HL-60/S4 (cell line): Measurements from ENCODE around the gene LOXL1.

Source experiments
- in situ Hi-C: fragments of 300-500 bp; cut with MboI; formaldehyde crosslinking; loops from 2 replicates; pipeline ENCODE4 v1.14.3; 2022; ENCODE audit warnings: low sequenced_read_pairs

Gene LOXL1

DNA sequence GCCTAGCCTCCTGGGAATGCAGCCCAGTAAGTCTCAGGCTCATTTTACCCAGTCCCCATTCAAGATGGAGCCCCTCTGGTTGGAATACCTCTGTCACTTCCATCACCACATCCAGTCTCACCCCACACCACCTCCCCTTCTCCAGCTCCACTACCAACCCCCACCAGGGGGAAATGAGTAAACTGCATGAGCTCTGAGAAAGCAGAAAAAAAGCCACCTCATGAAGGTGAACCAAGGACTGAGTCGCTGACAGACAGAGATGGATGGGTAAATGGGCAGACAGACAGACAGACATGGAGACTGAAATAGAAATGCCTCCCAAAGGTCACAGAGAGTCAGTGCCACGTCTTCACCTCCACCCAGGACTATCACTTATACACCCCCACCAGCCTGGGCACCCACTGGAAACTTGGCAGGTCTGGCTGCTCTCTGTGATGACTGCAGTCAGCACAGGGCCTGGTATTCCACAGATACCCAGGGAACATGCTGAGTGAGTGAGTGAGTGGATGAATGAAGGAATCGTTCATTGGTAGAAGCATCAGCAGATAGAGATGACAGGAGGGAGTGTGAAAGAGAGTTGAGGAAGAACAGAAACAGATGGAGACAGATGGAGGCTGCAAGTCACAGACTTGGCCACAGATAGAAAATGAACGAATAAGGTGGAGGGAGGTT is 4.9 kb upstream of the LOXL1 start:
- in situ Hi-C loops, result no loop called here

DNA sequence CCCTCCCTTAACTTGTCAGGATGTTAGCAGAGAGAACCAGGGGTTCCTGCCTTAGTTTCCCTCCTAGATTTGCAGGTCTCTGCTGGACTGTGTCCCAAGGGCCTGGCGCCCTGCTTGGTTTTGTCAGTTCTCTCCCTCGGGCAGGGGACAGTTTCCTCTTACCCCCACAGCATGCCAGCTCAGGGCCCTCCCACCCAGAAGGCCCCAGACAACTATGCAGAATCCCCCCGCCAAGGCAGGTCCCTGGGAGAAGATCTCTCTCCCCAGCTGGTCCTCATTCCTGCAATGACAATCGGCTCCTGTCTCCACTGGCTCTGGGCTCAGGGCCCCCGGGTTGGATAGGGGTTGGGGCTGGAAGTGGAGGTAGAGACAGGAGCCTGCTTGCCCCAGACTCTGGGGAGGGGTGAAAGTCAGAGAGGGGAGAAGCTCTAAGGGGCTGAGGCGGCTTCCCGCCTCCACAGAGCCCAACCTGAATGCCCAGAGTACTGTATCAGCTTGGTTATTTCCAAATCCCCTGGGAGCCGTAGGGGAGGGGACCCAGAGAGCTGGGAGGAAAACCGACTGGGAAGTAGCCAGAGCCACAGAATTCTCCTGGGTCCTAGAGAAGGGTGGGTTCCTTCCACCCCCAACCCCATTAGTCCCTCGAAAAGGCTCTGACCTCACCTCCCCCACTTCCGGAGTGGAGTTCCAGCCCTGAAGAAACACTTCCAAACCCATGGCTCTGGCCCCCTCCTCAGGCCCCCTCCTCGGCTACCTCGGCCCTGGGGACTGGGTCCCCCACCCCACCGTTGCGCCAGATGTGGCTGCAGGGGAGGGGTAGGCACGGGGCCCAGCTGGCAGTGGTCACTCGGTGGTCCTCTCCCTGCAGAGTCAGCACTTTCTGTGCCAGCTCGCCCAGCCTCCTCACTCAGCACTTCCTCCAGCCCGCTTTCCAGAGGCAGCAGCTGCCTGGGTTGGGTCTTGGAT is 3.8 kb upstream of the LOXL1 start:
- in situ Hi-C loops, result no loop called here

DNA sequence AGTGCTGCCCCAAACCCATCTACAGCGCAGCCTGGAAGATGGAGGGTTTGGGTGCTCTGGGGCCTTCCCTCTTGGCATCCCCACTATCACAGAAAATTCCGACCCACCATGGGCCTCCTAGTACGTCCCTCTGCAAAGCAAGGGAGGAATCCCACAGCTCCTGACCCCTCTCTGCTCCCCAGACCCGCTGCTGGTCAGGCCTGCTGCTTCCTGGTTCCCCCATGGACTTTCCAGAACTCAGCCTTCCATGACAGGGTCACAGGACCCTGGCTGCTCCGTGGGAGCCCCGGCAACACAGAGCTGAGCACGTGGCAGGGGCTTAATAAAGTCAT is 3.1 kb upstream of the LOXL1 start:
- in situ Hi-C loops, result no loop called here

DNA sequence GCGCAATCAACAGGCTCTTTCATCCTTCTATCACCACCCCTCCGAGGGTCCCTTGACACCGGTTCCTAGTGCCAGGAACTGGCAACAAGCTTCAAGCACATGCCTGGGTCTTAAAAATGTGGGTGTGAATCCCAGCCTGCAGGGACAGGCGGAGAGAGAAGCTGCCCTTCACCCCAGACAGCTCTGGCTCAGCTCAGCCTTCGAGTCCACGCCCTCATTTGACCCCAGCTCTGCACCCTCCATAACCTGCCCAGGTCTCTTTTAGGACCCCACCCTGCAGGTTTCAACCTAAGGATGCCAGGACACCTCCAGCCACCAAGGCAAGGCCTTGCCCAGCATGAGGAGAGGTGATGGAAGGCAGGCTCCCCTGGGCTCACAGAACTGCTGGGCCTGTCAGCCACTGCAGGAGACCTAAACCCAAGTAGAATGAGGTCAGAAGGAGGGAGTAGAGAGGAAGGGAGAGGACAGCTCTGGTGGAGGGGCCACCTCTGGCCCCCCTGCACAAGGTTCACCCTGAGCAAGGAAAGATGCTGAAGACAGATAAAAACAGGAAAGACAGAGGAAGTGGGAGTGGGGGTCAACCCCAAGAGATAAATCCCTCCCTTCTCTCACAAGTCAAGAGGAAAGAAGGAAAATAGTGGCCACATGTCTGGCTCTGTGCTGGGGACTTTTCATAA is 2.6 kb upstream of the LOXL1 start:
- in situ Hi-C loops, result no loop called here

DNA sequence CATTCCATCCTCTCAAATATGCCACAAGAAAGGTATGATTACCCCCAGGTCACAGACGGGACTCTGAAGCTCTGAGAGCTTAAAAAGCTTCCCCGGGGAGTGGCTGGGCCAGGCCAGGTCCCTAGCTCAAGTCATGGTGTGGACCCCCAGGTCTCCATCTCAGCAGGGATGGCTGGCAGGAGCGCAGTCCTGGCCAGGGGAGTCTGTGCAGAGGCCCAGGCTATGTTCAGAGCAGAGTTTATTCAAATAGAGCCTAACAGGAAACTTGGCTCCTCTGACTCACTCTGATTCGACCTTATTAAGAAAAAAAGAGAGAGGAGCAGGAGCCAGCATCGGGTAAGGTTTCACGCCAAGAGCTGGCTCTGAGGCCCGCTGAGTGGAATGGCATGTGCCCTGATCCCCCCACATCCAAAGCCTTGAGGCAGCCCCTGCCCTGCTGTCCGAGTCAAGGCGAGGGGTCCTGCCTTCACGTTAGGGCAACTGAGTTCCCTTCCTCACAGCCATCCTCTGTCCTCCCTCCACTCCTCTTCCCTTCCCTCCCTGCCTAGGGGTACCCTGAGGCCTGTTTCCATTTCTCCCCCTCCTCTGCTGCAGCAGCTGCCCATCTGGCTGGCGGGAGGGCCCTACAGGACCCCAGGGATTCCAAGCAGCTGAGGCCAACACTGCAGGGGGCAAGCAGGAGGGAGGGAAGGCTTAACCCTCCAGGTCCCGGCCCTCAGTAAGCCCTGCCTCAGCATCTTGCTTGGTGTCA is 1.9 kb upstream of the LOXL1 start:
- in situ Hi-C loops, result no loop called here

DNA sequence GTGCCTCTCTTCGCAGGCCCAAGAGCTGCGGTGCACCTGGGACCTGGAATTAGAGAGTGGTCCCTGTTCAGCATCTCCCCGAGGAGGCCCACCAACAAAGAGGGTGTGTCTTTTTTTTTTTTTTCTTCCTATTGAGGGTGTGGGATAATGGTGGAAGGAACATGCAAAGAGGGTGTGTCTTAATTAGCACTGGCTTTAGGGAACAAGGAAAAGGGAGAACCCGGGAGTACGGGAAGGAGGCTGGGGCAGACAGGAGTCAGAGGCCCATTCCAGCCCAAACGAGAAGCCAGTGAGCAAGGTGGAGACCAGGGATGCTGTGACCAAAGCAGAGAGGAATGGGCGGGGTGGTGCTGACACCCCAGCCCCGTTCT is 429 bp upstream of the LOXL1 start:
- in situ Hi-C loops, result no loop called here

DNA sequence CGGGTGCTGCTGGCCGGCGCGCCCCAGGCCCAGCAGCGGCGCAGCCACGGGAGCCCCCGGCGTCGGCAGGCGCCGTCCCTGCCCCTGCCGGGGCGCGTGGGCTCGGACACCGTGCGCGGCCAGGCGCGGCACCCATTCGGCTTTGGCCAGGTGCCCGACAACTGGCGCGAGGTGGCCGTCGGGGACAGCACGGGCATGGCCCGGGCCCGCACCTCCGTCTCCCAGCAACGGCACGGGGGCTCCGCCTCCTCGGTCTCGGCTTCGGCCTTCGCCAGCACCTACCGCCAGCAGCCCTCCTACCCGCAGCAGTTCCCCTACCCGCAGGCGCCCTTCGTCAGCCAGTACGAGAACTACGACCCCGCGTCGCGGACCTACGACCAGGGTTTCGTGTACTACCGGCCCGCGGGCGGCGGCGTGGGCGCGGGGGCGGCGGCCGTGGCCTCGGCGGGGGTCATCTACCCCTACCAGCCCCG is 777 bp downstream of the LOXL1 start:
- in situ Hi-C loops, result no loop called here

DNA sequence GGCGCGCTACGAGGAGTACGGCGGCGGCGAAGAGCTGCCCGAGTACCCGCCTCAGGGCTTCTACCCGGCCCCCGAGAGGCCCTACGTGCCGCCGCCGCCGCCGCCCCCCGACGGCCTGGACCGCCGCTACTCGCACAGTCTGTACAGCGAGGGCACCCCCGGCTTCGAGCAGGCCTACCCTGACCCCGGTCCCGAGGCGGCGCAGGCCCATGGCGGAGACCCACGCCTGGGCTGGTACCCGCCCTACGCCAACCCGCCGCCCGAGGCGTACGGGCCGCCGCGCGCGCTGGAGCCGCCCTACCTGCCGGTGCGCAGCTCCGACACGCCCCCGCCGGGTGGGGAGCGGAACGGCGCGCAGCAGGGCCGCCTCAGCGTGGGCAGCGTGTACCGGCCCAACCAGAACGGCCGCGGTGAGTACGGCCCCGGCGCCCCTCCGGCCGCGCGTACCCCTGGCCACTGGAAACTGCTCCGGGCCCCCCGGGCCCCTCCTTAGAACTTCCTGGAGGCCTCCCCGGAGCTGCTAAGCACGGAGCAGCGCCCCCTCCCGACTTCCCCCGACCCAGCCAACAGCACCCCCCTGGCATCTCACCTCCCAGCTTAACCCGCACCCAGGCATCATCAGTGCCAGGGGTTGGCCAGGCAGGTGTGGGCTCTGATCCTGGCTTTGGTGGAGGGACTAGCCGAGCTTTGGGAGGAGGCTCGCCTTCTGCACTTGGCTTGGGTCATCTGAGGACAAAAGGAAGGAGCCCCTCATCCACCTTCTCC is 1.4 kb downstream of the LOXL1 start:
- in situ Hi-C loops, result no loop called here

DNA sequence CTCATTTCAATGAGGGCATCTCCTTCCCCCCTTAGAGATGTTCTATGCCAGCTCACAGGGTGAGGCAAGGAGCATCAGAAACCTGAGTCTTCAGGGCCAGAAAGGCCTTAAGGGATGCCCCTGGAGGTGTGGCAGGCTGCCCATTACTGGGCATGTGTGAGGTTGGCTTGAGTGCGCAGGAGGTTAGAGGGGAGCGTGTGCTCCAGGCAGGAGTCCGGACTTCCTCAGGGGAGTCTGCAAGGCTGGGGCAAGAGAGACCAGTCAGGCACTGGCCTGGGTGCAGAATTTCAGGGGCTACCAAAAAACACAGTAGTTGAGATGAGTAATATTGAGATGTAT is 1.9 kb downstream of the LOXL1 start:
- in situ Hi-C loops, result no loop called here

DNA sequence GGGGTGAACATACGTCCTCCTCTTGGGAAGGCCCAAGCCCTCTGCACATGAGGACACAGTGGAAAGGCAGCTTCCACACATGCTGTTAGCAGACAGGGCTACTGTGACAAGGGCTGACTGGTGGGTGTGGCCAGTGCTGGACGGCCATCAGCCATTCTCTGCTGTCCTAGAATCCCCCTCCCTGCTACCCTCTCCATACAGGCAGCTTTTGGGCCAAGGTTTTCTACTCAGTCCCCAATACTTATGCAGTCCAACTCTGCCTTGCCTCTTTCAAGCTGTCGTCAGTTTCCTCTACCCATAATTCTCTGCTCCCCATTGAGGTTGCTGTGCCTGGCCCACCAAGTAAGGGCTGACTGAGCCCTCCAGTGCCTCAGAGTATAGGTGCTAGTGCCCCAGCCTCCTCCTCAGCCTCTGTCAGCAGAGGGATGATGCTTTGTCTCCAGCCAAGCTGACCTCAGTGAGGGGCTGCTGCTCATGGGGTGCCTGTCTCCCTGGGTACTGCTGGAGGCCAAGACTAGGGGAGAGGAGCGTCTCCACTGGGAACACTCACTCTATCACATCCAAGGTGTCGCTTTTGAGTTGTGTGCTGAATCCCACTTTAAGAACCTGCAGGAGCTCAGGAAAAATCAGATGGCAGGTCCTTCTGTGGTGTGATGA is 2.8 kb downstream of the LOXL1 start:
- in situ Hi-C loops, result no loop called here

DNA sequence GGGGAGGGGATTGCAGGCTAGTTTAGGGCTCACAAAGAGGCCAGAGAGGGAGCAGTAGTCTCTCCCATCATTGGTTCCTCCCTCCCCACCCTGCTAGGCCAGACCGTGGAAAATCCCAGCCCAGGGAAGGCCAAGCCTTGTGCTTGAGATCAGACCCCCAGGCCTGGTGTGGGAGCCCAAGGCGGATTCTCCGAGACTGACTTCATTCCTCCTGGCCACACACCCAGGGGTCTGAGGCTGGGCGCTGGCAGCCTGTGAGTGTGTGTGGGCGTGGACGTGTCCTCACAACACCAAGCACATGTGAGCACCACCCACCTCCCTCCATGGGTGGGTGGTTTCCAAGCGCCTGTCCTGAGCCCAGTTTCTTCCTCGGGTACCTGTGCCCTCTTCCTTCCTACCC is 4.1 kb downstream of the LOXL1 start:
- in situ Hi-C loops, result no loop called here

DNA sequence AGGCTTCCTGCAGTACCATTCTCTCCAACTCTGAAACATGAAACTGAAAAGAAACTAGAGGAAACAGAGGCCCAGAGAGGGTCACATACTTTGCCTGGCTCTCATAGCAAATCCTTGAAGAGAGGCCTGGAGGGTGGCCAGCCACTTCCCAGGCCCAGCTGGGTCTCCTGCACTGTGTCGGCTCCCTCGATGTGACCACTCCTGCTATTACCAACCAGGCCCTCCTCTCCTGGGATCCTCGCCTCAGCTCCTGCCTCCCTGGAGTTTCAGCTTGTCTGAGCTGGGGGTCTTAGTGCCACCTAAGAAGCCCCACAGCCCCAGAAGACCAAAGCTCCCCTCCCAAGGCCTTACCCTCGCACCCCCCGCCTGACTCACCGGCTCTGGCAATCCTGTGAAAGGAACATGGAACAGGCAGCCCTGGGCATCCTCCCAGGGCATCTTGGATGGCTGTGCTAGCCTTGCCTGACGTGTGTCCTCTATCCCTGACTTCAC is 4.6 kb downstream of the LOXL1 start:
- in situ Hi-C loops, result no loop called here

DNA sequence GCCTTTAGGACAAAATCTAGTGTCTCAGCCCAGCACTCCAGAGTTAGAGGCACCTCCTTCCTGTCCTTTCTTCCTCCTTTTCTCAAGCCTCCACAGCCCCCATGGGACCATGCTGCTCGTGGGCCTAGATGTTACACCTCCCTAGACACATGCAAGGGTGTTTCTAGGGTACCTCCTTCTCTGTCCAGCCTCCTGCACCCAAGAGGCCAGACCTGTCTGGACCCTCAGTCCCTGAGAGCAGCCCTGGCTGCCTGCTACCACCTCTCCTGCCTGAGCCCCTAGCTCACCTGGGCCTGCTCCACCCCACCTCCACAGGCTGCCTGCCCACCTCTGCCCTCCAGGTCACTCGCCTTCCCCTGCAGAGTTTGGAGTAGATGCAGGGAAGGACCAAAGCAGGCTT is 5.2 kb downstream of the LOXL1 start:
- in situ Hi-C loops, result no loop called here

DNA sequence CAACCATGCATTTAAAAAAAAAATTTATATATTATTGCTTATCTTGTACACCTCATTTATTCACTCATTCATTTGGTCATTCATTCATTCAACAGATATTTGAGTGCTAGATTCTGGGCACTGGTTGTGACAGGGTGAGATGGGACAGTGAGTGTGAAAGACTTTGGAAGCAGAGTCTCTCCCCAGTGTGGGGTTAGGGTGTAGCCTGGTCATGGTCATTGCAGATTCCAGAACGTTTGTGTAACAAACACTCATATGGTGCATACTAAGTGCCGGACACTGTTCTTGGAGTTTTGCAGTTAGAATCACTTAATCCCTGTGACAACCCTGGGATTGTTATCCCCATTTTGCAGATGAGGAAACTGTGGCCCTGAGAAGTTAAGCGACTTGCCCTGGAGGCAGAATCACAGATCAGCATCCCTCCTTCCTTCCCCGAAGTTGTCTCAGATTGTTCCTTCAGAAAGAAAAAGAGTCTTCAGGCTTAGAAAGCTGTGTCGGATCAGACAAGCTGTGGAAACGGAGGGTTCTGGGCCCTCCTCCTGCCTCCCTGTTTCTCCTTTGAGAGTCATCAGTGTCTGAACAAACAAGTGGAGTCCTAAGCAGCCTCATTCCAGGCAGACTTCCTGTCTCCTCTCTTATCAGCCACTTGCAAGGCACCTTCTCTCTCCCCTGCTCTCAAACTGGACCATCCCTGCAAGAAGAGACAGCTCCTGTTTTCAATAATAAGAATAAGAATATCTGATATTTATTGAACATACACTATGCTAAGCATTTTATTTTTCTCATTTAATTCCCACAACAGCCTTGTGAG is 6.3 kb downstream of the LOXL1 start:
- in situ Hi-C loops, result no loop called here

DNA sequence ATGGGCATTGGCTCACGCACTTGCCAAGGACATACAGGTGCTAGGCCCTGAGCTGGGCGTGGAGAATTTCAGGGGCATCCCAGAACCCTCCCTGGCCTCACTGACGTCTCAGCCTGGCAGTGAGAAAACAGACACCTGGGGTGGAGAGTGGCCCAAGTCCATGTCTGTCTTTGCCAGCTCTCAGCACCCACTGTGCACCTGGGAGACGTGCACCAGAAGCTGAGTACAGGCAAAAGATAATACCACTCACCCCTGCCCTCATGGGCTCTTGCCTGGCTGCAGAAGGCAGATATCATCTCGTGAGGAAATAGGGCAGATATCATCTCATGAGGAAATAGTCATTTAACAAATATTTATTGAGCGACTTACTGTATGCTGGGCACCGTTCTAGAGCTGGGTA is 8.0 kb downstream of the LOXL1 start:
- in situ Hi-C loops, result no loop called here

DNA sequence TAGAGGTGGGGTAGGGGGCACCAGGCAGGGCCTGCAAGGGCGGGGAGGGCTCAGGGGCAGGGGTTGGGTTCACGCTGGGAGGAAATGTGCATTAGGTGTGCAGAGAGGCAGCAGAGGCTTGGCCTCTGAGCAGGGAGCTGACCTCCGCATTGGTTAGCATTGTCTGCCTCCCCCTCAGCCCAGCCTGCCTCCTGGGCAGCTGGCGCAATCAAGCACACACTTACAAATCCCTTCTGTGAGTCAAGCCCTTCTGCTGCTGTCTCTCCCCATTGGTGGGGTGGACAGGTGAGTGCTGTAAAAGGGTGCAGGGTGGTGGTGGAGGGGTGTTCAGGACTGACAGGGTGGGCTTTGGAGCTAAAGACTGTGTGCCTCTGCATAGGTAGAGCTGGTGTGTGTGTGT is 9.3 kb downstream of the LOXL1 start:
- in situ Hi-C loops, result no loop called here

DNA sequence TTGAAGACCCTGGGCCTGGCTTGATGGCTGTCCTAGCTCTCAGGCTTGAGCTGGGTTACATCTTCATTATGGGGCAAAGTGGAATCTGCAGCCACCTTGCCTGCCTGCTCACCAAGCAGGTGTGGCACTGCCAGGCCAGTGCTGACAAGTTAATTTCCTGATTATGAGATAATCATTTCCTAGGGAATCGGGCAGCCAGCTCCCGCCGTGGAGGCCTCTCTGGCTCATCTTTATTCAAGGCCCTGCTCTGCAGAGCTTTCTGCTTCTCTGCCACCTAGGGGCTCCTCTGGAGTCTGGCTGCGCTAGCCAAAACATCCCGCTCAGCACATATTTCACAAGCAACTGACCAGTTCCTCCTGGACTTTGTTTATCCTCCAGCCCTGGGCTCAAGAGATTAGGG is 9.9 kb downstream of the LOXL1 start:
- in situ Hi-C loops, result no loop called here

DNA sequence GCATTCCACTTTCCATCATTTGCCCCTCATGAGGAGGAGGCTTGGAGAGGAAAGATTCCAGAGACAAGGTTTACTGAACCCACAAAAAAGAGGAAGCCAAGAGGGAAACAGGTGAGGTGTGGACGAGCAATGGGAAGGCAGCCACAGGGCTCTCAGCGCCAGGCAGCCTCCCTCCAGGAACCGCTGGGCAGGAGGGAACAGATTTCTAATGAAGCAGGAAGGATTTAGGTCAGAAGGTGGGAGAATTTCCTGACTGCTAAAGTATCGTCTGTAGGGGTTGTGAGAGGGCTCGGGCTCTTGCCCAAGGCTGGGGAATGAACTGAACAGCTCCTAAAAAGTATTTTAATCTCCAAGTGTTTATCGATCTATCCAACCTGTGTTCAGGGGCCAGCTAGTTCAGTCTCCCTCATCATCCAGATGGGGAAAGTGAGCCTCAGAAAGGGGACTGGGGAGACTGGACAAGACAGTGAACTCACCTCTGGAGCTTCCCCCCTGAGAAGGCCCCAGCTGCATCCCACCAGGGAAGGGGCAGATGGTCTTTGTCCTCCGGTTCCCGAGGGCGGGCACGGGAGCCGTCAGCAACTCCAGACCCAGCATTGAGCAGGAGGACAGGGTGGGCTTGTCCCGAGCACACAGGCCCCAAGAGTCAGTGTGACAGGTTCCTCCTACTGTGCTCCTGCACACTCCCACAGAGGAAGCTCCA is 10.5 kb downstream of the LOXL1 start:
- in situ Hi-C loops, result no loop called here
